ENCODE results near the gene LRCOL1. TPM values are rescaled to one million over a fixed set of nuclear protein-coding genes. Genes with fewer than 3 reads are reported as not detected.

The LRCOL1 gene
- total RNA-seq, 1 experiment from 2014 or later = not detected

DNA sequence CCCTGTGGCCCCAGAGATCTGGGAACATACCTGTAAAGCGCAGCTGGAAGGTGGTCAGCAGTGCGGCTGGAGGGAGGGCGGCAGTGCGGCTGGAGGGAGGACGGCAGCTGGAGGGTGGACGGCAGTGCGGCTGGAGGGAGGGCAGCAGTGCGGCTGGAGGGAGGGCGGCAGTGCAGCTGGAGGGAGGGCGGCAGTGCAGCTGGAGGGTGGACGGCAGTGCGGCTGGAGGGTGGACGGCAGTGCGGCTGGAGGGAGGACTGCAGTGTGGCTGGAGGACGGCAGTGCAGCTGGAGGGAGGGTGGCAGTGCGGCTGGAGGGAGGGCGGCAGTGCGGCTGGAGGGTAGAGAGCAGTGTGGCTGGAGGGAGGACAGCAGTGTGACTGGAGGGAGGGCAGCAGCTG lies 23.5 kb downstream of the LRCOL1 start:
- BruUV-seq (replicated peaks) = no TSS peak
- POLR2A ChIA-PET = no interaction called here
- Histone ChIP-seq H3K4me2 (ENCODE audit: low read length) (no peak overlapping the region), H3K9me3 (ENCODE audit: control insufficient read depth in 1 of 2, insufficient read depth in 1 of 2, low read depth in 1 of 2, low read length in 2 of 2) (no peaks in the 10 kb centered on the region), H3K4me1 (ENCODE audit: control insufficient read depth in 1 of 2, insufficient read depth in 2 of 2, low read length in 2 of 2) (no peaks in the 10 kb centered on the region), H3K36me3 (ENCODE audit: control insufficient read depth in 1 of 2, insufficient read depth in 2 of 2, low read length in 2 of 2) (no peaks in the 10 kb centered on the region), H2AFZ (ENCODE audit: low read depth, low read length, poor library complexity, severe bottlenecking) (no peak overlapping the region), H4K20me1 (ENCODE audit: insufficient read depth) (no peaks in the 10 kb centered on the region; the same call in 1 of the 2 replicates), H3K79me2 (ENCODE audit: insufficient read depth, low read length) (no peaks in the 10 kb centered on the region), H3K9ac (ENCODE audit: low read length) (no peak overlapping the region), H3K4me3 (replicated peaks in 1 of 2; ENCODE audit: low read depth in 1 of 2, low read length in 2 of 2) (no peak overlapping the region), H3K9me2 (ENCODE audit: insufficient read depth) (no peaks in the 10 kb centered on the region), H3K27ac (ENCODE audit: low read depth, low read length) (no peak overlapping the region), H3K27me3 (ENCODE audit: insufficient read depth, low read length) (no peaks in the 10 kb centered on the region)
- CTCF ChIA-PET = no interaction called here
- RAD21 ChIA-PET (ENCODE audit: low non-redundant PET in 1 of 2, low total read pairs in 2 of 2, uncharacterized antibody in 2 of 2, unreplicated experiment in 2 of 2) = no interaction called here
- no peak for DNase-seq (ENCODE audit: low read depth, low spot score)
- intact Hi-C loops (cut with micrococcal nuclease) = no loop called here
- ATAC-seq = no peak
- no peak for TF ChIP-seq ZFX (IDR thresholded peaks at IDR 0.05)
- TF ChIP-seq EZH2 (IDR thresholded peaks at IDR 0.05) = no peak
- TF ChIP-seq EGR1 (IDR thresholded peaks at IDR 0.05; ENCODE audit: low read depth) = no peak
- TF ChIP-seq YY1 (IDR thresholded peaks at IDR 0.05; ENCODE audit: extremely low read depth, insufficient replicate concordance, low read depth, low read length) = no peak
- TF ChIP-seq ZNF274 (IDR thresholded peaks at IDR 0.05; ENCODE audit: low read depth, low read length) = no peak
- TF ChIP-seq CBX3 (IDR thresholded peaks at IDR 0.05; ENCODE audit: low read depth) = no peak
- TF ChIP-seq ELF1 (IDR thresholded peaks at IDR 0.05; ENCODE audit: borderline replicate concordance, low read depth) = no peak
- TF ChIP-seq JUND (IDR thresholded peaks at IDR 0.05) = no peak
- TF ChIP-seq, protein P1, sequence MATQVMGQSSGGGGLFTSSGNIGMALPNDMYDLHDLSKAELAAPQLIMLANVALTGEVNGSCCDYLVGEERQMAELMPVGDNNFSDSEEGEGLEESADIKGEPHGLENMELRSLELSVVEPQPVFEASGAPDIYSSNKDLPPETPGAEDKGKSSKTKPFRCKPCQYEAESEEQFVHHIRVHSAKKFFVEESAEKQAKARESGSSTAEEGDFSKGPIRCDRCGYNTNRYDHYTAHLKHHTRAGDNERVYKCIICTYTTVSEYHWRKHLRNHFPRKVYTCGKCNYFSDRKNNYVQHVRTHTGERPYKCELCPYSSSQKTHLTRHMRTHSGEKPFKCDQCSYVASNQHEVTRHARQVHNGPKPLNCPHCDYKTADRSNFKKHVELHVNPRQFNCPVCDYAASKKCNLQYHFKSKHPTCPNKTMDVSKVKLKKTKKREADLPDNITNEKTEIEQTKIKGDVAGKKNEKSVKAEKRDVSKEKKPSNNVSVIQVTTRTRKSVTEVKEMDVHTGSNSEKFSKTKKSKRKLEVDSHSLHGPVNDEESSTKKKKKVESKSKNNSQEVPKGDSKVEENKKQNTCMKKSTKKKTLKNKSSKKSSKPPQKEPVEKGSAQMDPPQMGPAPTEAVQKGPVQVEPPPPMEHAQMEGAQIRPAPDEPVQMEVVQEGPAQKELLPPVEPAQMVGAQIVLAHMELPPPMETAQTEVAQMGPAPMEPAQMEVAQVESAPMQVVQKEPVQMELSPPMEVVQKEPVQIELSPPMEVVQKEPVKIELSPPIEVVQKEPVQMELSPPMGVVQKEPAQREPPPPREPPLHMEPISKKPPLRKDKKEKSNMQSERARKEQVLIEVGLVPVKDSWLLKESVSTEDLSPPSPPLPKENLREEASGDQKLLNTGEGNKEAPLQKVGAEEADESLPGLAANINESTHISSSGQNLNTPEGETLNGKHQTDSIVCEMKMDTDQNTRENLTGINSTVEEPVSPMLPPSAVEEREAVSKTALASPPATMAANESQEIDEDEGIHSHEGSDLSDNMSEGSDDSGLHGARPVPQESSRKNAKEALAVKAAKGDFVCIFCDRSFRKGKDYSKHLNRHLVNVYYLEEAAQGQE (IDR thresholded peaks at IDR 0.05; ENCODE audit: low read depth) = no peak
- no peak for TF ChIP-seq RAD21 (IDR thresholded peaks at IDR 0.05; ENCODE audit: low read depth)
- TF ChIP-seq, protein P2, sequence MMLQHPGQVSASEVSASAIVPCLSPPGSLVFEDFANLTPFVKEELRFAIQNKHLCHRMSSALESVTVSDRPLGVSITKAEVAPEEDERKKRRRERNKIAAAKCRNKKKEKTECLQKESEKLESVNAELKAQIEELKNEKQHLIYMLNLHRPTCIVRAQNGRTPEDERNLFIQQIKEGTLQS (IDR thresholded peaks at IDR 0.05) = no peak
